CD14-positive monocyte (primary cell): ENCODE data around the gene ZMYND10. TPM values are rescaled to one million over a fixed set of nuclear protein-coding genes. Genes with fewer than 3 reads are reported as not detected.

ENCODE experiments used
- DNase-seq, 3 donors: peaks; one replicate each; pipeline ENCODE4 v3.0.0-alpha.2; 2011 to 2022
- H2AFZ ChIP-seq: 2 replicates; pipeline ENCODE4 v1.6.0; 2012; ENCODE audit warnings: mild to moderate bottlenecking, low read depth, low read length, inconsistent platforms; ENCODE audit not compliant: insufficient read depth, poor library complexity, severe bottlenecking
- H3K27ac ChIP-seq, 2 donors: 1 replicate in 1 of 2; 2 replicates in 1 of 2; pipeline ENCODE4 v1.5.1; 2012 to 2013; ENCODE audit warnings: low read length in 2 of 2, control low read depth in 1 of 2, inconsistent platforms in 1 of 2, low read depth in 1 of 2, mild to moderate bottlenecking in 1 of 2
- H3K27me3 ChIP-seq, 2 donors: one replicate each; pipeline versions ENCODE4 v1.6.0 to v1.6.1; 2011 to 2013; ENCODE audit warnings: low read length in 2 of 2; ENCODE audit not compliant: control insufficient read depth in 2 of 2, insufficient read depth in 2 of 2
- H3K36me3 ChIP-seq, 2 donors: replicated peaks in 1 of 2; 1 replicate in 1 of 2; 2 replicates in 1 of 2; pipeline versions ENCODE4 v1.5.1 to v1.6.1; 2012 to 2013; ENCODE audit warnings: low read length in 2 of 2, control low read depth in 1 of 2, inconsistent platforms in 1 of 2, mild to moderate bottlenecking in 1 of 2; ENCODE audit not compliant: insufficient read depth in 2 of 2, control insufficient read depth in 1 of 2
- H3K4me1 ChIP-seq, 2 donors: 1 replicate in 1 of 2; 2 replicates in 1 of 2; pipeline versions ENCODE4 v1.5.1 to v1.6.1; 2012 to 2013; ENCODE audit warnings: low read length in 2 of 2, control low read depth in 1 of 2, inconsistent platforms in 1 of 2, mild to moderate bottlenecking in 1 of 2, moderate library complexity in 1 of 2; ENCODE audit not compliant: insufficient read depth in 2 of 2, control insufficient read depth in 1 of 2
- H3K4me2 ChIP-seq: replicated peaks from 2 replicates; pipeline ENCODE3; 2012; ENCODE audit warnings: low read length, moderate library complexity, mild to moderate bottlenecking; ENCODE audit not compliant: poor library complexity, severe bottlenecking; ENCODE audit errors: extremely low read depth
- H3K4me3 ChIP-seq, 3 experiments: fragments of 200-600 bp in 1 of 3; sonication (generic) in 1 of 3; replicated peaks in 1 of 3; 1 replicate in 2 of 3; 2 replicates in 1 of 3; pipeline ENCODE4 v1.5.1; 2011 to 2013; ENCODE audit warnings: low read length in 3 of 3, mild to moderate bottlenecking in 3 of 3, control low read depth in 2 of 3, low read depth in 2 of 3, inconsistent platforms in 1 of 3, moderate library complexity in 1 of 3
- H3K79me2 ChIP-seq: 2 replicates; pipeline ENCODE4 v1.6.0; 2012; ENCODE audit warnings: mild to moderate bottlenecking, control low read depth, inconsistent platforms, low read length, moderate library complexity; ENCODE audit not compliant: insufficient read depth
- H3K9ac ChIP-seq: 2 replicates; pipeline ENCODE4 v1.6.0; 2017; ENCODE audit warnings: low read length, mild to moderate bottlenecking; ENCODE audit not compliant: insufficient read depth, poor library complexity, severe bottlenecking
- H3K9me3 ChIP-seq, 2 donors: replicated peaks in 1 of 2; 1 replicate in 1 of 2; 2 replicates in 1 of 2; pipeline versions ENCODE4 v1.5.1 to v1.6.1; 2012 to 2013; ENCODE audit warnings: low read length in 2 of 2, control low read depth in 1 of 2; ENCODE audit not compliant: control insufficient read depth in 1 of 2, insufficient read depth in 1 of 2
- H4K20me1 ChIP-seq: 2 replicates; pipeline ENCODE4 v1.6.0; 2012; ENCODE audit warnings: mild to moderate bottlenecking, low read length, control low read depth, moderate library complexity; ENCODE audit not compliant: insufficient read depth
- H3K27ac Mint-ChIP-seq, 7 donors: one replicate each; pipeline ENCODE4 v1.8.0; 2020; ENCODE audit warnings: mild to moderate bottlenecking in 7 of 7, mixed read lengths in 7 of 7, moderate library complexity in 6 of 7, inconsistent platforms in 2 of 7
- H3K27me3 Mint-ChIP-seq, 3 donors: one replicate each; pipeline ENCODE4 v1.8.0; 2021 to 2022; ENCODE audit warnings: low read depth in 3 of 3, mild to moderate bottlenecking in 3 of 3, mixed read lengths in 3 of 3, moderate library complexity in 3 of 3, inconsistent platforms in 1 of 3
- H3K36me3 Mint-ChIP-seq, 2 donors: one replicate each; pipeline ENCODE4 v1.8.0; 2020; ENCODE audit warnings: mixed read lengths in 2 of 2, inconsistent platforms in 1 of 2, mild to moderate bottlenecking in 1 of 2
- H3K4me1 Mint-ChIP-seq: one replicate; pipeline ENCODE4 v1.8.0; 2020; ENCODE audit warnings: mild to moderate bottlenecking, mixed read lengths
- H3K4me3 Mint-ChIP-seq, 2 donors: one replicate each; pipeline ENCODE4 v1.8.0; 2020; ENCODE audit warnings: mild to moderate bottlenecking in 2 of 2, mixed read lengths in 2 of 2, moderate library complexity in 1 of 2
- H3K9me3 Mint-ChIP-seq, 7 donors: one replicate each; pipeline ENCODE4 v1.8.0; 2020 to 2022; ENCODE audit warnings: mixed read lengths in 7 of 7, mild to moderate bottlenecking in 6 of 7, moderate library complexity in 6 of 7, inconsistent platforms in 2 of 7
- WGBS: methylation state at CpG from one replicate; pipeline ENCODE4 v1.1.5; 2013; ENCODE audit warnings: missing lambda C conversion rate; ENCODE audit not compliant: insufficient coverage; 5-methylcytosine and 5-hydroxymethylcytosine counted together
- intact Hi-C, 2 donors: fragments of 100-400 bp; cut with micrococcal nuclease; formaldehyde crosslinking; loops; one replicate each; pipeline versions ENCODE4 v1.15.0 to v1.15.1; 2023
- polyA plus RNA-seq, 3 donors: library from polyadenylated mRNA; depleted of rRNA in 1 of 3; unstranded in 2 of 3; stranded (reverse) in 1 of 3; fragments of 300-500 nt in 2 of 3; fragments of >200 nt in 1 of 3; fragmentation: Illumina TruSeq in 2 of 3; gene quantifications; 1 replicate in 2 of 3; 2 replicates in 1 of 3; pipeline ENCODE4 v1.2.3, GENCODE V29; 2012 to 2021
- TF ChIP-seq, protein P1 (sequence below): fragments of 200-600 bp; IDR thresholded peaks from one replicate; pipeline ENCODE4 v1.8.0; 2022; ENCODE audit warnings: antibody characterized with exemption, mild to moderate bottlenecking

ZMYND10 gene
- polyA plus RNA-seq, 3 donors = 0.12 to 1.7 (median 0.19) TPM

GRCh38 chr3:50375258-50375931 lies 29.9 kb upstream of the ZMYND10 start:
- H3K36me3 ChIP-seq = no peaks in the 10 kb centered on the region
- H3K9ac ChIP-seq = no peak overlapping the region
- no peak overlapping the region for H2AFZ ChIP-seq
- Mint-ChIP-seq H3K36me3 (no peaks in the 10 kb centered on the region), H3K4me1 (no peaks in the 10 kb centered on the region), H3K27ac (no peak overlapping the region), H3K27me3 (peaks cover 3 to 5% (median 4%) of the 10 kb centered on the region in 3 donors), H3K4me3 (no peak overlapping the region), H3K9me3 (no peaks in the 10 kb centered on the region)
- TF ChIP-seq, protein P1, sequence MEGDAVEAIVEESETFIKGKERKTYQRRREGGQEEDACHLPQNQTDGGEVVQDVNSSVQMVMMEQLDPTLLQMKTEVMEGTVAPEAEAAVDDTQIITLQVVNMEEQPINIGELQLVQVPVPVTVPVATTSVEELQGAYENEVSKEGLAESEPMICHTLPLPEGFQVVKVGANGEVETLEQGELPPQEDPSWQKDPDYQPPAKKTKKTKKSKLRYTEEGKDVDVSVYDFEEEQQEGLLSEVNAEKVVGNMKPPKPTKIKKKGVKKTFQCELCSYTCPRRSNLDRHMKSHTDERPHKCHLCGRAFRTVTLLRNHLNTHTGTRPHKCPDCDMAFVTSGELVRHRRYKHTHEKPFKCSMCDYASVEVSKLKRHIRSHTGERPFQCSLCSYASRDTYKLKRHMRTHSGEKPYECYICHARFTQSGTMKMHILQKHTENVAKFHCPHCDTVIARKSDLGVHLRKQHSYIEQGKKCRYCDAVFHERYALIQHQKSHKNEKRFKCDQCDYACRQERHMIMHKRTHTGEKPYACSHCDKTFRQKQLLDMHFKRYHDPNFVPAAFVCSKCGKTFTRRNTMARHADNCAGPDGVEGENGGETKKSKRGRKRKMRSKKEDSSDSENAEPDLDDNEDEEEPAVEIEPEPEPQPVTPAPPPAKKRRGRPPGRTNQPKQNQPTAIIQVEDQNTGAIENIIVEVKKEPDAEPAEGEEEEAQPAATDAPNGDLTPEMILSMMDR = peak; percentile 20
- no peak for DNase-seq
- H3K27me3 ChIP-seq = no peaks in the 10 kb centered on the region
- no peak overlapping the region for H3K27ac ChIP-seq
- no peaks in the 10 kb centered on the region for H3K4me1 ChIP-seq
- intact Hi-C loops = no loop called here
- H3K9me3 ChIP-seq = no peaks in the 10 kb centered on the region
- no peak overlapping the region for H3K4me3 ChIP-seq
- H4K20me1 ChIP-seq = no peaks in the 10 kb centered on the region
- H3K79me2 ChIP-seq = no peaks in the 10 kb centered on the region
- 81% methylated on average over 5 of the region's 7 CpGs for WGBS
- no peak overlapping the region for H3K4me2 ChIP-seq

GRCh38 chr3:50374363-50375257 lies 29.1 kb upstream of the ZMYND10 start:
- Histone ChIP-seq H4K20me1 (no peaks in the 10 kb centered on the region), H3K79me2 (no peaks in the 10 kb centered on the region), H3K9ac (no peak overlapping the region), H3K27me3 (no peaks in the 10 kb centered on the region), H3K4me3 (no peak overlapping the region), H3K4me2 (no peak overlapping the region), H3K36me3 (no peaks in the 10 kb centered on the region), H3K27ac (no peak overlapping the region), H2AFZ (no peak overlapping the region), H3K9me3 (no peaks in the 10 kb centered on the region), H3K4me1 (no peaks in the 10 kb centered on the region)
- Mint-ChIP-seq H3K4me1 (no peaks in the 10 kb centered on the region), H3K9me3 (no peaks in the 10 kb centered on the region), H3K36me3 (no peaks in the 10 kb centered on the region), H3K27me3 (peaks cover 5 to 6% (median 5%) of the 10 kb centered on the region in 3 donors), H3K27ac (no peak overlapping the region), H3K4me3 (no peak overlapping the region)
- WGBS = 76% methylated on average over 14 of the region's 22 CpGs
- intact Hi-C loops = no loop called here
- no peak for DNase-seq
- TF ChIP-seq, protein P1 = no peak
